GM12878 (cell line): ENCODE data around the gene PCK1. TPM values are rescaled to one million over a fixed set of nuclear protein-coding genes. Genes with fewer than 3 reads are reported as not detected.

Source experiments
- ATAC-seq: fragments of 200-7000 bp; cut with Tn5 transposase; 3 replicates; pipeline ENCODE4 v1.9.1; 2020; ENCODE audit warnings: mild to moderate bottlenecking, moderate library complexity
- BruUV-seq: library from RNA; stranded (reverse); fragments of 400-500 nt; replicated peaks from 2 replicates; lab custom pipeline; 2021; lab: Mats Ljungman, UMichigan
- CTCF ChIA-PET: fragments of 300-600 bp; sonication (Branson Sonifier 250); formaldehyde crosslinking; extraction: SDS; loops from one replicate; lab custom pipeline; 2021; ENCODE audit warnings: inconsistent platforms; lab: Yijun Ruan, JAX
- POLR2A ChIA-PET: fragments of 350-600 bp; formaldehyde crosslinking; extraction: SDS; loops from one replicate; lab custom pipeline; 2021; ENCODE audit warnings: inconsistent platforms; lab: Charles Lee
- RAD21 ChIA-PET: fragments of 300-600 bp; sonication (Branson Sonifier 250); formaldehyde crosslinking; loops from one replicate; lab custom pipeline; 2023; ENCODE audit warnings: antibody characterized with exemption; ENCODE audit not compliant: unreplicated experiment; lab: Charles Lee
- SMC1A ChIA-PET: fragments of 300-600 bp; sonication (Branson Sonifier 250); formaldehyde crosslinking; loops from one replicate; lab custom pipeline; 2023; ENCODE audit not compliant: unreplicated experiment, uncharacterized antibody; lab: Charles Lee
- DNase-seq: peaks from one replicate; pipeline ENCODE4 v3.0.0-alpha.2; 2011; ENCODE audit warnings: low read depth, low spot score
- FAIRE-seq: peaks from 3 replicates; lab custom pipeline; 2011; peaks lifted over from hg19 to GRCh38; lab: Jason Lieb, UNC
- H2AFZ ChIP-seq: 2 replicates; pipeline ENCODE4 v1.6.0; 2011; ENCODE audit warnings: low read depth, low read length, control low read depth; ENCODE audit not compliant: control insufficient read depth
- H3K27ac ChIP-seq: 2 replicates; pipeline ENCODE4 v1.5.1; 2011; ENCODE audit warnings: control low read depth; ENCODE audit not compliant: control insufficient read depth, insufficient read depth
- H3K27me3 ChIP-seq, 2 experiments: replicated peaks in 1 of 2; 2 replicates each; pipeline versions ENCODE4 v1.6.0 to v1.6.1; 2011; ENCODE audit warnings: low read length in 1 of 2; ENCODE audit not compliant: control insufficient read depth in 2 of 2, insufficient read depth in 2 of 2
- H3K36me3 ChIP-seq, 2 experiments: 2 replicates each; pipeline ENCODE4 v1.5.1; 2011; ENCODE audit warnings: low read length in 1 of 2; ENCODE audit not compliant: control insufficient read depth in 2 of 2, insufficient read depth in 2 of 2
- H3K4me1 ChIP-seq: 2 replicates; pipeline ENCODE4 v1.6.1; 2011; ENCODE audit warnings: mild to moderate bottlenecking, low read length, moderate library complexity, mixed read lengths; ENCODE audit not compliant: control insufficient read depth, insufficient read depth
- H3K4me2 ChIP-seq: 2 replicates; pipeline ENCODE4 v1.6.0; 2011; ENCODE audit warnings: control low read depth; ENCODE audit not compliant: control insufficient read depth, insufficient read depth
- H3K4me3 ChIP-seq: fragments of 200-600 bp; sonication (generic); 2 replicates; pipeline ENCODE4 v1.5.1; 2016
- H3K79me2 ChIP-seq: 2 replicates; pipeline ENCODE4 v1.6.0; 2011; ENCODE audit warnings: low read length; ENCODE audit not compliant: control insufficient read depth, insufficient read depth
- H3K9ac ChIP-seq: 2 replicates; pipeline ENCODE4 v1.8.0; 2011; ENCODE audit warnings: low read length, control low read depth, mixed read lengths; ENCODE audit not compliant: control insufficient read depth, insufficient read depth
- H3K9me3 ChIP-seq: replicated peaks from 3 replicates; pipeline ENCODE4 v1.5.1; 2011; ENCODE audit warnings: mild to moderate bottlenecking, low read length; ENCODE audit not compliant: control insufficient read depth, insufficient read depth
- H4K20me1 ChIP-seq: 2 replicates; pipeline ENCODE4 v1.6.0; 2011; ENCODE audit not compliant: control insufficient read depth, insufficient read depth
- BACH1 ChIP-seq: fragments of 450-650 bp; IDR thresholded peaks from 2 replicates; pipeline ENCODE4 v1.6.1; 2017; ENCODE audit warnings: mild to moderate bottlenecking, borderline replicate concordance
- BCLAF1 ChIP-seq: fragments of 450-650 bp; IDR thresholded peaks from 2 replicates; pipeline ENCODE4 v1.6.1; 2017; ENCODE audit warnings: antibody characterized with exemption, mild to moderate bottlenecking, moderate library complexity
- CBX5 ChIP-seq: sonication (generic); IDR thresholded peaks from 2 replicates; pipeline ENCODE4 v1.6.1; 2016; ENCODE audit warnings: low read depth, moderate library complexity, mild to moderate bottlenecking, inconsistent platforms
- ELK1 ChIP-seq: IDR thresholded peaks from 2 replicates; pipeline ENCODE4 v1.6.1; 2012; ENCODE audit warnings: low read depth, low read length, improper control_type of control experiment
- KDM1A ChIP-seq: fragments of 200-600 bp; sonication (generic); IDR thresholded peaks from 2 replicates; pipeline ENCODE4 v1.6.1; 2016; ENCODE audit warnings: borderline replicate concordance
- MEF2B ChIP-seq: fragments of 450-650 bp; IDR thresholded peaks from 2 replicates; pipeline ENCODE4 v1.6.1; 2018; ENCODE audit warnings: mild to moderate bottlenecking, moderate library complexity; ENCODE audit not compliant: partially characterized antibody, poor library complexity, severe bottlenecking
- MYB ChIP-seq: fragments of 150-350 bp; IDR thresholded peaks from 2 replicates; pipeline ENCODE4 v1.6.1; 2014; ENCODE audit warnings: mild to moderate bottlenecking, low read depth, low read length, borderline replicate concordance
- MYC ChIP-seq: IDR thresholded peaks from 2 replicates; pipeline ENCODE4 v1.6.1; 2011; ENCODE audit warnings: mild to moderate bottlenecking, low read length, moderate library complexity, inconsistent platforms; ENCODE audit not compliant: insufficient read depth, insufficient replicate concordance, insufficient read length, severe bottlenecking
- NR2F1 ChIP-seq: fragments of 450-650 bp; conservative IDR thresholded peaks from 2 replicates; pipeline ENCODE4 v1.6.1; 2017; ENCODE audit warnings: mild to moderate bottlenecking
- PAX5 ChIP-seq: IDR thresholded peaks from 2 replicates; pipeline ENCODE4 v1.6.1; 2011; ENCODE audit warnings: low read depth, low read length, borderline replicate concordance
- RELA ChIP-seq: fragments of 450-650 bp; IDR thresholded peaks from 2 replicates; pipeline ENCODE4 v1.8.0; 2014; ENCODE audit warnings: borderline replicate concordance; ENCODE audit not compliant: partially characterized antibody
- SPI1 ChIP-seq: IDR thresholded peaks from 2 replicates; pipeline ENCODE4 v1.6.1; 2011; ENCODE audit warnings: low read depth, mild to moderate bottlenecking, low read length, moderate library complexity, borderline replicate concordance; ENCODE audit not compliant: insufficient read depth
- SUPT20H ChIP-seq: IDR thresholded peaks from 2 replicates; pipeline ENCODE4 v1.6.1; 2011; ENCODE audit warnings: low read depth, mild to moderate bottlenecking, low read length, moderate library complexity, borderline replicate concordance; ENCODE audit not compliant: control insufficient read depth
- TAF1 ChIP-seq: IDR thresholded peaks from 2 replicates; pipeline ENCODE4 v1.6.1; 2011; ENCODE audit warnings: mild to moderate bottlenecking, low read depth, low read length, borderline replicate concordance
- ZBED1 ChIP-seq: IDR thresholded peaks from 2 replicates; pipeline ENCODE4 v1.6.1; 2016; ENCODE audit warnings: borderline replicate concordance
- WGBS: methylation state at CpG from one replicate; pipeline ENCODE4 v1.1.6; 2016; ENCODE audit warnings: low lambda C conversion rate; ENCODE audit not compliant: insufficient replicate concordance, insufficient coverage; ENCODE audit errors: missing lambda C conversion rate; 5-methylcytosine and 5-hydroxymethylcytosine counted together
- in situ Hi-C: fragments of 300-500 bp; cut with MboI; formaldehyde crosslinking; loops from 9 replicates; pipeline ENCODE4 v1.14.3; 2018; ENCODE audit warnings: mixed read lengths
- intact Hi-C: fragments of 100-400 bp; cut with micrococcal nuclease; formaldehyde crosslinking; loops from one replicate; pipeline ENCODE4 v1.14.2; 2022; ENCODE audit not compliant: unreplicated experiment
- polyA plus RNA-seq, 11 experiments: library from polyadenylated mRNA; depleted of rRNA in 4 of 11; unstranded in 6 of 11; stranded (reverse) in 5 of 11; fragments of >200 nt; fragmentation: Nextera tagmentation in 4 of 11; fragmentation: Illumina TruSeq in 1 of 11; extraction: Ambion mirVana in 4 of 11; extraction: Trizol in 1 of 11; gene quantifications; 1 replicate in 1 of 11; 2 replicates in 10 of 11; pipeline versions ENCODE4 v1.2.1 to v1.2.3, GENCODE V29; 2011 to 2016; ENCODE audit warnings: inconsistent platforms in 2 of 11, missing spikeins in 2 of 11, low read depth in 1 of 11
- total RNA-seq, 4 experiments: library from RNA; depleted of rRNA in 3 of 4; stranded (reverse); fragments of >200 nt in 3 of 4; fragmentation: Illumina TruSeq in 1 of 4; extraction: Trizol in 1 of 4; gene quantifications; 2 replicates each; pipeline versions ENCODE4 v1.2.1 to v1.2.3, GENCODE V29; 2013 to 2021
- TF ChIP-seq, protein P1 (sequence below): fragments of 450-650 bp; formaldehyde crosslinking; IDR thresholded peaks from 2 replicates; pipeline ENCODE4 v1.4.0; 2022; ENCODE audit warnings: mild to moderate bottlenecking, moderate library complexity

Gene PCK1
- total and polyA plus RNA-seq, 10 of the 15 experiments (the other 5 are each of a cell fraction or from before 2014, with no cell fraction given) = 0.02 to 0.33 (median 0.09) TPM; not detected in 5

DNA sequence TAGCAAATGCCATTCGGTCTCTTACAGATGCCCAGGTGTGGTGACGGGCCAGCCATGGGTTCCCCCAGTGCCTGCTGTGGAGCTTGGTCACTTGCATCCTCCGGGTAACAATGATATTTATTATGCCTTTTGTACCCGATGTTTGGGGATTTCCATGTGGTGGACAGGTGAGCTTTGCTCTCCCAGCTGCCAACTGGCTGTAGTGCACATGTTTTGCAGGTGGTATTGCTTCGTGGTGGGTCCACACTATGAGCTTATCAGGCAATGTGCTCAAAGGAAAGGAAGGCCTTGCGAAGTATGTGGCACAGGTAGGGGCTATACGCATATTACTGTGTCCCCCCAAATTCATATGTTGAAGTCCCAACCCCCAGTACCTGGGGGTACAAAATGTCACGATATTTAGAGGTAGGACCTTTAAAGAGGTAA lies 31.7 kb upstream of the PCK1 start (continued):
- no peak for TF ChIP-seq TAF1
- no peak for TF ChIP-seq CBX5
- TF ChIP-seq ZBED1 = no peak
- TF ChIP-seq, protein P1, sequence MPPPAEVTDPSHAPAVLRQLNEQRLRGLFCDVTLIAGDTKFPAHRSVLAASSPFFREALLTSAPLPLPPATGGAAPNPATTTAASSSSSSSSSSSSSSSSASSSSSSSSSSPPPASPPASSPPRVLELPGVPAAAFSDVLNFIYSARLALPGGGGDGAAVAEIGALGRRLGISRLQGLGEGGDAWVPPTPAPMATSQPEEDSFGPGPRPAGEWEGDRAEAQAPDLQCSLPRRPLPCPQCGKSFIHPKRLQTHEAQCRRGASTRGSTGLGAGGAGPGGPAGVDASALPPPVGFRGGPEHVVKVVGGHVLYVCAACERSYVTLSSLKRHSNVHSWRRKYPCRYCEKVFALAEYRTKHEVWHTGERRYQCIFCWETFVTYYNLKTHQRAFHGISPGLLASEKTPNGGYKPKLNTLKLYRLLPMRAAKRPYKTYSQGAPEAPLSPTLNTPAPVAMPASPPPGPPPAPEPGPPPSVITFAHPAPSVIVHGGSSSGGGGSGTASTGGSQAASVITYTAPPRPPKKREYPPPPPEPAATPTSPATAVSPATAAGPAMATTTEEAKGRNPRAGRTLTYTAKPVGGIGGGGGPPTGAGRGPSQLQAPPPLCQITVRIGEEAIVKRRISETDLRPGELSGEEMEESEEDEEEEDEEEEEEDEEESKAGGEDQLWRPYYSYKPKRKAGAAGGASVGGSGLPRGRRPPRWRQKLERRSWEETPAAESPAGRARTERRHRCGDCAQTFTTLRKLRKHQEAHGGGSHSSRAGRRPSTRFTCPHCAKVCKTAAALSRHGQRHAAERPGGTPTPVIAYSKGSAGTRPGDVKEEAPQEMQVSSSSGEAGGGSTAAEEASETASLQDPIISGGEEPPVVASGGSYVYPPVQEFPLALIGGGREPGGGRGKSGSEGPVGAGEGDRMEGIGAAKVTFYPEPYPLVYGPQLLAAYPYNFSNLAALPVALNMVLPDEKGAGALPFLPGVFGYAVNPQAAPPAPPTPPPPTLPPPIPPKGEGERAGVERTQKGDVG (CRISPR knock-in tag) = no peak
- TF ChIP-seq MYC = no peak
- no peak for TF ChIP-seq SPI1
- TF ChIP-seq, all 136 proteins: peak for 0

GRCh38 chr20:57529810-57530209 lies 31.1 kb upstream of the PCK1 start:
- no peak overlapping the region for H3K9ac ChIP-seq
- no peaks in the 10 kb centered on the region for H3K79me2 ChIP-seq
- no peaks in the 10 kb centered on the region for H4K20me1 ChIP-seq
- H3K4me2 ChIP-seq = no peak overlapping the region
- ChIA-PET RAD21 (no interaction called here), SMC1A (no interaction called here), POLR2A (no interaction called here), CTCF (interaction anchor here (1.0 kb wide), 1 partner anchor 14 kb away, joined by 3 read pairs; no protein-coding TSS in a partner anchor)
- DNase-seq = no peak
- intact Hi-C loops = no loop called here
- 9% methylated on average over 3 of the region's 3 CpGs for whole genome bisulfite sequencing
- no peaks in the 10 kb centered on the region for H3K9me3 ChIP-seq
- no peak for FAIRE-seq
- no peak overlapping the region for H3K4me3 ChIP-seq
- no peak overlapping the region for H2AFZ ChIP-seq
- no peaks in the 10 kb centered on the region for H3K36me3 ChIP-seq
- H3K4me1 ChIP-seq = no peaks in the 10 kb centered on the region
- no TSS peak for BruUV-seq
- no peak for ATAC-seq
- no peaks in the 10 kb centered on the region for H3K27me3 ChIP-seq
- H3K27ac ChIP-seq = no peak overlapping the region
- TF ChIP-seq BACH1 (no peak), NR2F1 (no peak), ELK1 (no peak), PAX5 (no peak), SUPT20H (no peak), BCLAF1 (no peak), MEF2B (no peak), MYB (no peak), RELA (no peak), KDM1A (no peak)
- TF ChIP-seq, all 136 proteins: peak for 0
- in situ Hi-C loops = no loop called here
